GM18517 (cell line): ENCODE measurements around the gene SLC11A1.

ENCODE experiments used
- ATAC-seq: cut with Tn5 transposase; IDR thresholded peaks from one replicate; pipeline ENCODE4 v1.9.1; 2021; ENCODE audit warnings: mild to moderate bottlenecking, moderate library complexity; ENCODE audit not compliant: unreplicated experiment

SLC11A1 gene

GRCh38 chr2:218392891-218393462 is 10.9 kb downstream of the SLC11A1 start:
- ATAC-seq, result no peak

GRCh38 chr2:218393750-218394290 is 11.7 kb downstream of the SLC11A1 start:
- ATAC-seq, result no peak

- ATAC-seq, result no peak
Observed at GRCh38 chr2:218394298-218395089, 12.4 kb downstream of the SLC11A1 start.

GRCh38 chr2:218395090-218395444 is 13.0 kb downstream of the SLC11A1 start:
- ATAC-seq, result no peak

- ATAC-seq, result no peak
Observed at GRCh38 chr2:218395456-218395825, 13.4 kb downstream of the SLC11A1 start.

- peak; percentile 47 for ATAC-seq
Observed at GRCh38 chr2:218395826-218396687, 14.0 kb downstream of the SLC11A1 start.

GRCh38 chr2:218396688-218397462 is 14.8 kb downstream of the SLC11A1 start:
- no peak for ATAC-seq

GRCh38 chr2:218397463-218397819 is 15.4 kb downstream of the SLC11A1 start:
- ATAC-seq, result no peak

- no peak for ATAC-seq
Observed at GRCh38 chr2:218397820-218398436, 15.9 kb downstream of the SLC11A1 start.

- ATAC-seq, result no peak
Observed at GRCh38 chr2:218398437-218399390, 16.6 kb downstream of the SLC11A1 start.

GRCh38 chr2:218399391-218400166 is 17.5 kb downstream of the SLC11A1 start, which contains the start of gene CTDSP1:
Gene CTDSP1 (plus strand): TSS chr2:218399868. CDS start chr2:218400091, 223 bp downstream.
- peak; percentile 33 for ATAC-seq

GRCh38 chr2:218400167-218400929 is 18.3 kb downstream of the SLC11A1 start:
- no peak for ATAC-seq

GRCh38 chr2:218400930-218401881 is 19.1 kb downstream of the SLC11A1 start:
- no peak for ATAC-seq

- ATAC-seq, result no peak
Observed at GRCh38 chr2:218401890-218402289, 19.8 kb downstream of the SLC11A1 start.

GRCh38 chr2:218402491-218402901 is 20.4 kb downstream of the SLC11A1 start:
- ATAC-seq, result no peak

GRCh38 chr2:218402911-218403411 is 20.9 kb downstream of the SLC11A1 start:
- ATAC-seq, result no peak
